Dendritic cell treated with granulocyte-macrophage colony-stimulating factor and Interleukin-4, amounts not matched to agents 40 ng/mL and 50 ng/mL, for 4 days (primary cell): ENCODE measurements around the gene DNAAF1.
"Not testable (repeated sequence)": the region's sequence is repeated elsewhere in the genome, so short reads cannot be mapped to it uniquely, and the experiment has no call there.

ENCODE experiments used
- H3K27ac Mint-ChIP-seq: one replicate; pipeline ENCODE4 v1.8.0; 2022; ENCODE audit warnings: mild to moderate bottlenecking, mixed read lengths
- H3K27me3 Mint-ChIP-seq: one replicate; pipeline ENCODE4 v1.8.0; 2022; ENCODE audit warnings: mild to moderate bottlenecking, mixed read lengths
- H3K36me3 Mint-ChIP-seq: one replicate; pipeline ENCODE4 v1.8.0; 2022; ENCODE audit warnings: low read depth, mixed read lengths
- H3K4me1 Mint-ChIP-seq: one replicate; pipeline ENCODE4 v1.8.0; 2022; ENCODE audit warnings: low read depth, mixed read lengths
- H3K4me3 Mint-ChIP-seq: one replicate; pipeline ENCODE4 v1.8.0; 2022; ENCODE audit warnings: mild to moderate bottlenecking, moderate library complexity, mixed read lengths
- H3K9me3 Mint-ChIP-seq: one replicate; pipeline ENCODE4 v1.8.0; 2022; ENCODE audit warnings: mixed read lengths
- intact Hi-C: fragments of 100-400 bp; cut with micrococcal nuclease; formaldehyde crosslinking; loops from one replicate; pipeline ENCODE4 v1.15.0; 2022

Gene DNAAF1

DNA sequence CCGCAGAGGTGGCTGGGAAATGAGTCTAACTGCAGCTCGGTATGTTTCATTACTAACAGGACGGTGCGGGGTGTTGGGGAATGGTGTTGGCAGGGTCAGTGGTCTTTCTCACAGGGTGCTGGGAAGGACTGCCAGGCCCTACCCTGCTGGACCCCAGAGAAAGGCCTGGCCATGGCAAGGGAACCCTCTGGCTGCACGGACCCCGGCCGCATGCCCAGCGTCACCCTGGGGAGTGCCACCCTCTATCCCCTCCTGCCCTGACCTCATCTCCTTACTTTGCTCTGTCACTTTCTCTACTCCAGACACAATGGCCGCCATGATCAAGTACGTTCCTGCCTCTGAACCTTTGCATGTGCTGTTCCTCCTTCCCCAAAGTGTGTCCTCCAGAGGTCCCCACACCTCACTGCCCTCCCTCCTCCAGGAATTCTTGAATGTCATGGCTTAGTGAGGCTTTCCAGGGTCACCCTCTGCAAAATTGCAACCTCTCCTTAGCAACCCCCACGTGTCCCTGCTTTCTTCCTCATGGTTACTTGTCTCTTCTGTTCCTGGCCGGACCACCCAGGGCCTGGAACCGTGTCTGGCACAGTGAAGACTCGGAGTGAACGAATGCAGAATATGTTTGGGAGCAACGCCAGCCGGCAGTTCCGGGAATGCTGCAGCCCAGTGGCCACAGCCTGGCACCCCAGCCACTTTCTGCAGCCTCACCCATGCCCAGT lies 61.0 kb downstream of the DNAAF1 start:
- no peak overlapping the region for H3K4me3 Mint-ChIP-seq
- intact Hi-C loops: no loop called here
- H3K4me1 Mint-ChIP-seq: no peaks in the 10 kb centered on the region
- no peaks in the 10 kb centered on the region for H3K36me3 Mint-ChIP-seq
- no peak overlapping the region for H3K27ac Mint-ChIP-seq
- H3K27me3 Mint-ChIP-seq: no peaks in the 10 kb centered on the region
- no peaks in the 10 kb centered on the region for H3K9me3 Mint-ChIP-seq

GRCh38 chr16:84207251-84207650 lies 62.1 kb downstream of the DNAAF1 start:
- intact Hi-C loops: no loop called here
- Mint-ChIP-seq H3K4me1 (no peaks in the 10 kb centered on the region), H3K4me3 (no peak overlapping the region), H3K36me3 (no peaks in the 10 kb centered on the region), H3K9me3 (no peaks in the 10 kb centered on the region), H3K27ac (no peak overlapping the region), H3K27me3 (peaks cover 3% of the 10 kb centered on the region)

- intact Hi-C loops: no loop called here
- peaks cover 3% of the 10 kb centered on the region for H3K27me3 Mint-ChIP-seq
- H3K27ac Mint-ChIP-seq: no peak overlapping the region
- no peaks in the 10 kb centered on the region for H3K9me3 Mint-ChIP-seq
- no peak overlapping the region for H3K4me3 Mint-ChIP-seq
- H3K4me1 Mint-ChIP-seq: no peaks in the 10 kb centered on the region
- H3K36me3 Mint-ChIP-seq: no peaks in the 10 kb centered on the region
Observed at GRCh38 chr16:84207879-84208278, 62.8 kb downstream of the DNAAF1 start.

- Mint-ChIP-seq H3K4me3 (no peak overlapping the region), H3K27me3 (peaks cover 3% of the 10 kb centered on the region), H3K36me3 (no peaks in the 10 kb centered on the region), H3K27ac (no peak overlapping the region), H3K9me3 (no peaks in the 10 kb centered on the region), H3K4me1 (no peaks in the 10 kb centered on the region)
- intact Hi-C loops: no loop called here
Observed at GRCh38 chr16:84209989-84210388, 64.9 kb downstream of the DNAAF1 start.

- H3K27me3 Mint-ChIP-seq: peaks cover 3% of the 10 kb centered on the region
- H3K4me1 Mint-ChIP-seq: no peaks in the 10 kb centered on the region
- no peak overlapping the region for H3K4me3 Mint-ChIP-seq
- intact Hi-C loops: no loop called here
- no peak overlapping the region for H3K27ac Mint-ChIP-seq
- H3K36me3 Mint-ChIP-seq: no peaks in the 10 kb centered on the region
- H3K9me3 Mint-ChIP-seq: no peaks in the 10 kb centered on the region
Observed at GRCh38 chr16:84212154-84212553, 67.0 kb downstream of the DNAAF1 start.

DNA sequence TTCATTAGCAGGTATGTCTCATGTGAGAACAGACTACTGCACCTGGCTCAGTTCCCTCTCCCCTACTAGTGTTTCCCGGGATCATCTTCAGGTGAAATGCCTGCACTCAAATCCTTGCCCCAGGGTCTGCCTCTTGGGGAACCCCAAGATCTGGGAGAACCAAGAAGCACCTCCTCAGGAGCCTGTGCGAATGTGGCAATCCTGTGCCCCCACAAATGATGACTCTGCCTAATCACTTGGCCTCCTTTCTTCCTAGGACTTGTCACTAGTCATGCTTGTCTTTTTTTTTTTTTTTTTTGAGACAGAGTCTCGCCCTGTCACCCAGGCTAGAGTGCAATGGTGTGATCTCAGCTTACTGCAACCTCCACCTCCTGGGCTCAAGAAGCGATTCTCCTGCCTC lies 67.5 kb downstream of the DNAAF1 start:
- H3K4me3 Mint-ChIP-seq: no peak overlapping the region
- no peaks in the 10 kb centered on the region for H3K36me3 Mint-ChIP-seq
- H3K9me3 Mint-ChIP-seq: no peaks in the 10 kb centered on the region
- no peaks in the 10 kb centered on the region for H3K4me1 Mint-ChIP-seq
- H3K27ac Mint-ChIP-seq: no peak overlapping the region
- intact Hi-C loops: no loop called here
- H3K27me3 Mint-ChIP-seq: peaks cover 3% of the 10 kb centered on the region

- intact Hi-C loops: no loop called here
- Mint-ChIP-seq H3K4me1 (no peaks in the 10 kb centered on the region), H3K36me3 (no peaks in the 10 kb centered on the region), H3K4me3 (no peak overlapping the region), H3K9me3 (no peaks in the 10 kb centered on the region), H3K27me3 (peaks cover 4% of the 10 kb centered on the region), H3K27ac (no peak overlapping the region)
Observed at GRCh38 chr16:84214451-84215066, 69.5 kb downstream of the DNAAF1 start.

GRCh38 chr16:84215531-84215930 lies 70.4 kb downstream of the DNAAF1 start:
- H3K27me3 Mint-ChIP-seq: peaks cover 4% of the 10 kb centered on the region
- no peaks in the 10 kb centered on the region for H3K36me3 Mint-ChIP-seq
- no peaks in the 10 kb centered on the region for H3K9me3 Mint-ChIP-seq
- H3K4me1 Mint-ChIP-seq: no peaks in the 10 kb centered on the region
- no peak overlapping the region for H3K27ac Mint-ChIP-seq
- intact Hi-C loops: no loop called here
- no peak overlapping the region for H3K4me3 Mint-ChIP-seq

- H3K27ac Mint-ChIP-seq, intact Hi-C loops, H3K4me1 Mint-ChIP-seq, H3K4me3 Mint-ChIP-seq, H3K9me3 Mint-ChIP-seq, H3K36me3 Mint-ChIP-seq, H3K27me3 Mint-ChIP-seq: not testable (repeated sequence)
Observed at GRCh38 chr16:84216144-84216543, 71.0 kb downstream of the DNAAF1 start.

DNA sequence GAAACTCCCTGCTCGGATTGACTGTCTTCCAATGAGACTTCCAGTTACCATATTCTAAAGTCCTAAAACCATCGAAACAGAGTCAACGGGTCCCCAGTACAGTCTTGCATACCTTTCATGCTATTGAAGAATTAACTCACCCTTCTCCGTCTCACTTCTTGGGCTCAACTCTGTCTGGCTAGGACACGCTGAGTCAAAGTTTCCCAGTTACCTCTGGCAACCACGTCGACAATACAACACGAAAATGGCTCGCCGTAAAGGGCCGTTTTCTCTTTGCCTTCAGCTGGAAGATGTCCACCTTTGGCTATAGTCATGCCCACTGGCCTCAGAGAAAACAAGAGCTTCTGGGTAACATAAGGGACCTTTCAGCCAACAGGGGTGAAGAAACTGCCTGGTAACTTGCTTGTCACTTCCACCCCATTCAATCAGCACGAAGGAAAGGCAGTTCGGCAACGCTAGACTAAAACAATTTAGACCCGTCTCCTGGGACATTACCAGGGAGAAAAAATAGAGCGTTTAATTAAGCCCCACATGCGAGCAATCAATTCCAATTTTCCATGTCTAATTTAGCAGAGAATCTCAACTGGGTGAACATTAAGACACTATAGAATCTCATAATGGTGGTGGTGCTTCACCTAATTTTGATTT lies 73.2 kb downstream of the DNAAF1 start:
- Mint-ChIP-seq H3K4me3 (no peak overlapping the region), H3K27me3 (peaks cover 1% of the 10 kb centered on the region), H3K27ac (no peak overlapping the region), H3K9me3 (no peaks in the 10 kb centered on the region), H3K36me3 (no peaks in the 10 kb centered on the region), H3K4me1 (no peaks in the 10 kb centered on the region)
- intact Hi-C loops: no loop called here

DNA sequence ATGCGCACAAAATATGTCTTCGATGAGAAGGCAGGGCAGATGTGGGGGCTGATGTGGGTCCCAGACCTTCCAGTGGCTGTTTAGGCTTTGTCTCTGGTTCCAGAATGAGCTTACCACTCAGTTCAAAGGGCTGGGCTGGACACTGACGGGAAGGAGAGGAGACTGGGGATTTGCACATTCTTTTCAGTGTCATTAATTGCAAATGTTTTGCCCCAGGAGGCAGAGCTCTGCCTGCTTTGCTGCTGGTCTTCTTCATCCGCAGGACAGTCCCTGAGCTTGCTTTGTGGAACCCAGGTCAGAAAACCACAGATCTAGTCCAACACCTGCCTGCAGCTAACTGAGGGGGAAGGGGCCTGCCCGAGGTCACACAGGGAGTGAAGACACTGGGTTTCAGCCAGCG lies 73.8 kb downstream of the DNAAF1 start:
- Mint-ChIP-seq H3K9me3 (no peaks in the 10 kb centered on the region), H3K4me3 (no peak overlapping the region), H3K27ac (no peak overlapping the region), H3K27me3 (peaks cover 1% of the 10 kb centered on the region), H3K36me3 (no peaks in the 10 kb centered on the region), H3K4me1 (no peaks in the 10 kb centered on the region)
- intact Hi-C loops: no loop called here

- Mint-ChIP-seq H3K4me1 (no peaks in the 10 kb centered on the region), H3K4me3 (no peak overlapping the region), H3K9me3 (no peaks in the 10 kb centered on the region), H3K36me3 (no peaks in the 10 kb centered on the region), H3K27me3 (peaks cover 5% of the 10 kb centered on the region), H3K27ac (no peak overlapping the region)
- intact Hi-C loops: no loop called here
Observed at GRCh38 chr16:84220851-84221250, 75.7 kb downstream of the DNAAF1 start.

GRCh38 chr16:84223456-84223855 lies 78.3 kb downstream of the DNAAF1 start:
- peaks cover 9% of the 10 kb centered on the region for H3K4me1 Mint-ChIP-seq
- intact Hi-C loops: no loop called here
- no peak overlapping the region for H3K27ac Mint-ChIP-seq
- H3K36me3 Mint-ChIP-seq: no peaks in the 10 kb centered on the region
- H3K4me3 Mint-ChIP-seq: no peak overlapping the region
- H3K9me3 Mint-ChIP-seq: no peaks in the 10 kb centered on the region
- peaks cover 17% of the 10 kb centered on the region for H3K27me3 Mint-ChIP-seq

- H3K9me3 Mint-ChIP-seq: no peaks in the 10 kb centered on the region
- intact Hi-C loops: no loop called here
- H3K27ac Mint-ChIP-seq: no peak overlapping the region
- H3K4me1 Mint-ChIP-seq: peaks cover 13% of the 10 kb centered on the region
- peaks cover 24% of the 10 kb centered on the region for H3K27me3 Mint-ChIP-seq
- H3K36me3 Mint-ChIP-seq: no peaks in the 10 kb centered on the region
- H3K4me3 Mint-ChIP-seq: no peak overlapping the region
Observed at GRCh38 chr16:84224554-84224953, 79.4 kb downstream of the DNAAF1 start.
